Ectodermal cell (in vitro differentiated cells): ENCODE data around the gene TNK1.

Experiments
- H3K27ac ChIP-seq: 2 replicates; pipeline ENCODE4 v1.7.0; 2013; ENCODE audit warnings: mild to moderate bottlenecking, low read depth, low read length; ENCODE audit not compliant: insufficient read depth, poor library complexity, severe bottlenecking
- H3K27me3 ChIP-seq: 2 replicates; pipeline ENCODE4 v1.7.0; 2013; ENCODE audit warnings: mild to moderate bottlenecking, low read length; ENCODE audit not compliant: insufficient read depth, control insufficient read depth, poor library complexity, severe bottlenecking
- H3K36me3 ChIP-seq: one replicate; pipeline ENCODE4 v1.7.0; 2013; ENCODE audit warnings: low read length; ENCODE audit not compliant: control insufficient read depth, insufficient read depth
- H3K4me1 ChIP-seq: one replicate; pipeline ENCODE4 v1.7.0; 2013; ENCODE audit warnings: low read length; ENCODE audit not compliant: control insufficient read depth, insufficient read depth
- H3K4me3 ChIP-seq: 2 replicates; pipeline ENCODE4 v1.7.0; 2013; ENCODE audit warnings: low read depth, low read length, control low read depth; ENCODE audit not compliant: insufficient read depth
- H3K9me3 ChIP-seq: 2 replicates; pipeline ENCODE4 v1.7.0; 2013; ENCODE audit warnings: mild to moderate bottlenecking, low read length, moderate library complexity; ENCODE audit not compliant: control insufficient read depth
- WGBS, 2 experiments: methylation state at CpG; one replicate each; pipeline ENCODE4 v1.1.7; 2013; ENCODE audit warnings: missing lambda C conversion rate in 2 of 2; 5-methylcytosine and 5-hydroxymethylcytosine counted together

The TNK1 gene

DNA sequence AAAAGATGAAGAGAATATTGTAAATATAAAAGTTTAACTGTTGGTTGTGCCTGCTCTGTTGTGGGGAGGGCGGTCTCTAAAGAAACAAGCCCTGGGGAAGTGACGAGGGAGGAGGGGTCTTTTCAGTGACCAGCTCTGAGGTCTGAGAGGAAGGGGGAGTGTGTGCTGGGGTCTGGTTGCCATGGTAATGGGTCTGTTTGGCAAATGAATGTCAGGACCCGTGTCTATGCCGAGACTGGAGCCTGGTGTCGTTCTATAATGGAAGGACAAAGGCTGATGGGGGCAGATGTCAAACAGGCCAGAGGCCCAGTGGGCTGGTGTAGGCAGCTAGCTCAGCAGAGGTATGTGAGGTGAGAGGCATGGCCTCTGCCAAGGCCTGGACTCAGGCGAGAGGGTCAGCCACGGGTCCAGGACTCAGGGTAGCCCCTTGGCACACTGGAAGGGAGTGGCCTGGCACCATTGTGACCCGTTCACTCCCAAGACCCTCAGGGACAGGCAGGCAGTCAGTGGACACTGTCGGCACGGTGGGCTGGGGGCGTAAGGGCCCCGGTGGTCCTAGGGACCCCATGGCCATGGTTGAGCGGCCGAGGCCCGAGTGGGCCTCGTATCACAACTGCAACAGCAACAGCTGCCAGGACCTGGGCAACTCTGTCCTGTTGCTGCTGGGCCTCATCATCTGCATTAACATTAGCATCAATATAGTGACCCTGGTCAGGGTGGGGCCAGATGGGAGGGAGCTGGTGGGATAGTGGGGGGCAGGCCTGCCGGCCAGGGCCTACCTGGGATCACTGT, 39.1 kb downstream of the TNK1 start, which contains the start of gene SPEM1:
Gene SPEM1, plus strand, starts transcription at position 506 of the 792 bp plus-strand sequence. Its CDS starts 61 bp downstream, at position 567.
- no peaks in the 10 kb centered on the region for H3K9me3 ChIP-seq
- 72 to 80% methylated on average over 17 of the region's 17 CpGs for WGBS, 2 experiments
- H3K4me3 ChIP-seq = no peak within 1 kb of the TSS
- no peaks in the 10 kb centered on the region for H3K27me3 ChIP-seq
- H3K27ac ChIP-seq = peak within 1 kb of the TSS; percentile 89
- peaks cover 30% of the 10 kb centered on the region for H3K4me1 ChIP-seq
- H3K36me3 ChIP-seq = peaks cover 9% of the 10 kb centered on the region

DNA sequence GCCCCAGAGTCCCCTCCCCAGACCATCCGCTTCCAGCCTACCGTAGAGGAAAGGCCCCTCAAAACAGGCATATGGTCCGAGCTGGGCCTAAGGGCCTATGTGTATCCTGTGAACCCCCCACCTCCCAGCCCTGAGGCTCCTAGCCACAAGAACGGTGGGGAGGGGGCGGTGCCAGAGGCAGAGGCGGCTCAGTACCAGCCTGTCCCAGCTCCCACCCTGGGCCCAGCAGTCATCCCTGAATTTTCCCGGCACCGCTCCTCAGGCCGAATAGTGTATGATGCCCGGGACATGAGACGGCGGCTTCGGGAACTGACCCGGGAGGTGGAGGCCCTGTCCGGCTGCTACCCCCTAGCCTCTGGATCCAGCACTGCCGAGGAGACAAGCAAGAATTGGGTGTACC, 40.3 kb downstream of the TNK1 start:
- WGBS, 2 experiments = 92 to 94% methylated on average over 16 of the region's 16 CpGs
- Histone ChIP-seq H3K4me1 (peaks cover 30% of the 10 kb centered on the region), H3K36me3 (no peaks in the 10 kb centered on the region), H3K4me3 (no peak overlapping the region), H3K9me3 (no peaks in the 10 kb centered on the region), H3K27ac (no peak overlapping the region), H3K27me3 (no peaks in the 10 kb centered on the region)

DNA sequence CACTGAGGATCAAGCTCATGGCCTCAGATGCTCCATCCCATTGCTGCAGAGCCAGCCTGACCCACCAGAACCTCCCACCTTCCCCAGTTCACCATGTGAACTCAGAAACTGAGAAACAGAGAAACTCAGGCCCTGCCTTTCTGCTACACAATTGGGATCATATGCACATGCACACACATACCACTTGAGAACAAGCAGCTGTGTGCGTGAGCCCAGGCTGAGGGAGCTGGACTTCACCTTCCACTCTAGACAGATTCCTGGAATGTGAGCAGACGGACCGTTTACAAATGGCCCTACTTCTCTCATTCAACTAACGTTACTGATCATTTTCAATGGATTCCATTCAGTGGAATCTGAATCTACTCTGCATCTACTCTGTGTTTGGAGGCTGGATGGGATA, 42.8 kb downstream of the TNK1 start:
- peaks cover 22% of the 10 kb centered on the region for H3K4me1 ChIP-seq
- H3K27me3 ChIP-seq = no peaks in the 10 kb centered on the region
- H3K36me3 ChIP-seq = no peaks in the 10 kb centered on the region
- no peak overlapping the region for H3K4me3 ChIP-seq
- H3K27ac ChIP-seq = no peak overlapping the region
- H3K9me3 ChIP-seq = no peaks in the 10 kb centered on the region
- WGBS, 2 experiments = 92 to 96% methylated on average over 4 of the region's 4 CpGs

DNA sequence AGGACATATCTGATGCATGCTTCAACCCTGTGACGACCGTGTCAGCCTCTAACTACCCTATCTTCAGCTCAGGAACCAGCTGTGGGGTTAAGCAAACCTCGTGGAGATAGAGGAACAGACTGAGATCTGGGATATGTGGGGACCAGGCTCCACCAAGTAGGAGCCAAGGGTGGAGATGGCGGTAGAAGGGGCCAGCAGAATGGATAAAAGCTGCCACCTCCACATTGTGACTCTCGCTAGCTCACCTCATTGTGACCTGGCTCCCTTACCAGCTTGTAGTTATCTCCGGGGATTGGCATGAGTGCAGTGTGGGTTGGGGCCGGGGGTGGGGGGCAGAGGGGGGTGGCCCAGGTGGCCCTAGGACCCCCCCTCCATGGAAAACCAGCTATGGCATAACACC, 44.4 kb downstream of the TNK1 start, which contains the start of gene SPEM2:
Gene SPEM2, plus strand, starts transcription at position 301 of the 400 bp plus-strand sequence. Its CDS starts 73 bp downstream, at position 374.
- Histone ChIP-seq H3K27ac (no peak within 1 kb of the TSS), H3K4me1 (peaks cover 8% of the 10 kb centered on the region), H3K36me3 (no peaks in the 10 kb centered on the region), H3K4me3 (no peak within 1 kb of the TSS), H3K9me3 (no peaks in the 10 kb centered on the region), H3K27me3 (no peaks in the 10 kb centered on the region)
- 93 to 96% methylated on average over 7 of the region's 7 CpGs for WGBS, 2 experiments

DNA sequence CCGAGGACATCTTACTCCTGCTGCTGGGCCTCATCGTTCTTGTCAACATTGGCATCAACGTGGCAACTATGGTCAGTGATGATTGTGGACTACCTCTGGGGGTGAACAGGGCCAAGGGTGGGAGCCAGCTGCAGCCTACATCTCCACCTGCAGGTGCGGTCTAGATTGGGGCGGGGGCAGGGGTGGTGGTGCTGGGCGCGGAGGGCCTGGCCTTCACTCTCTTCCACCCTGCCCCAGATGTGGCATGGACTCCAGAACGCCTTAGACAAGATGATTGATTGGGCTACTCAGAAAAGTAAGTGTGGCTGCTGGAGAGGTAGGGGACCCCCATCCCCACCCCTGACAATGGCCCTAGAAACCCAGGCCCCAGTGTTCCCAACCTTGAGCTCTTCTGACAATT, 44.9 kb downstream of the TNK1 start:
- Histone ChIP-seq H3K4me1 (peaks cover 3% of the 10 kb centered on the region), H3K4me3 (no peak overlapping the region), H3K36me3 (no peaks in the 10 kb centered on the region), H3K9me3 (no peaks in the 10 kb centered on the region), H3K27ac (no peak overlapping the region), H3K27me3 (no peaks in the 10 kb centered on the region)
- 87 to 89% methylated on average over 8 of the region's 8 CpGs for WGBS, 2 experiments

DNA sequence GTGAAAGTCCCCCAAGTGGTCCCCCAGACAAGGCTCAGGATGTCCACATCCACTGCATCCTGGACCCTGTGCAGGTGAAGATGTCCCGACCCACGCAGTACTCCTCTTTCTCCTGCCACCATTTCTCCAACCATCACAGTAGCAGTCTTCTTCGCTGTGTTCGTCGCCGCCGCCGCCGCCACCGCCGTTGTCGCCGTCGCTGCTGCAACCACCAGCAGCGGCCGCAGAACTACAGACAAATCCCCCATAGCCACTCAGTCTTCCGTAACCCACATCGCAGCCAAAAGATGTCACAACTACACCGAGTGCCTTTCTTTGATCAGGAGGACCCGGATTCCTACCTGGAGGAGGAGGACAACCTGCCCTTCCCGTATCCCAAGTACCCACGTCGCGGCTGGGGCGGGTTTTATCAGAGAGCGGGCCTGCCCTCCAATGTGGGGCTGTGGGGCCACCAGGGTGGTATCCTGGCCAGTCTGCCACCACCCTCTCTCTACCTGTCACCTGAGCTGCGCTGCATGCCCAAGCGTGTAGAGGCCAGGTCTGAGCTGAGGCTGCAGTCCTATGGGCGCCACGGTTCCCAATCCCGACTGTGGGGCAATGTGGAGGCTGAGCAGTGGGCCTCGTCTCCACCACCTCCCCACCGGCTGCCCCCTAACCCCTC, 45.4 kb downstream of the TNK1 start:
- H3K4me3 ChIP-seq = no peak overlapping the region
- H3K9me3 ChIP-seq = no peaks in the 10 kb centered on the region
- WGBS, 2 experiments = 94 to 95% methylated on average over 33 of the region's 33 CpGs
- no peaks in the 10 kb centered on the region for H3K27me3 ChIP-seq
- no peaks in the 10 kb centered on the region for H3K4me1 ChIP-seq
- H3K27ac ChIP-seq = no peak overlapping the region
- no peaks in the 10 kb centered on the region for H3K36me3 ChIP-seq

DNA sequence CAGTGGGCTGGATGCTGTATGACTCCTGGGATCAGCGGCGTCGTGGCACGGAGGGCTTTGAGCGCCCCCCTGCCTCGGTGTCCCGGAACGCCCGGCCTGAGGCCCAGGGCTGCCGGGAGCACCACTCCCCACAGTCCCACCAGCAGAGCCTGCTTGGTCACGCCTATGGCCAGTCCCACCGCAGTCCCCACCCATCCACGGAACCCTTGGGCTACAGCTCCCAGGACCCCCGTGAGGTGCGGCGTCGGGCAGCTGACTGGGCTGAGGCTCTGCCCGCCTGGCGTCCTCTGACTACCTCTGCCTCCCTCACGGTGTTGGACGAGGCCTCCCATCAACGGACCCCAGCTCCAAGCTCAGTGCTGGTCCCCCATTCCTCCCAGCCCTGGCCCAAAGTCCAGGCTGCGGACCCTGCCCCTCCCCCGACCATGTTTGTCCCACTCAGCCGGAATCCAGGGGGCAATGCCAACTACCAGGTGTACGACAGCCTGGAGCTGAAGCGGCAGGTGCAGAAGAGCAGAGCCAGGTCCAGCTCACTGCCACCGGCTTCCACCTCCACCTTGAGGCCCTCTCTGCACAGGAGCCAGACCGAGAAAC, 46.1 kb downstream of the TNK1 start:
- no peaks in the 10 kb centered on the region for H3K4me1 ChIP-seq
- no peaks in the 10 kb centered on the region for H3K36me3 ChIP-seq
- H3K27me3 ChIP-seq = no peaks in the 10 kb centered on the region
- 93 to 94% methylated on average over 29 of the region's 29 CpGs for WGBS, 2 experiments
- no peaks in the 10 kb centered on the region for H3K9me3 ChIP-seq
- H3K4me3 ChIP-seq = no peak overlapping the region
- H3K27ac ChIP-seq = no peak overlapping the region

DNA sequence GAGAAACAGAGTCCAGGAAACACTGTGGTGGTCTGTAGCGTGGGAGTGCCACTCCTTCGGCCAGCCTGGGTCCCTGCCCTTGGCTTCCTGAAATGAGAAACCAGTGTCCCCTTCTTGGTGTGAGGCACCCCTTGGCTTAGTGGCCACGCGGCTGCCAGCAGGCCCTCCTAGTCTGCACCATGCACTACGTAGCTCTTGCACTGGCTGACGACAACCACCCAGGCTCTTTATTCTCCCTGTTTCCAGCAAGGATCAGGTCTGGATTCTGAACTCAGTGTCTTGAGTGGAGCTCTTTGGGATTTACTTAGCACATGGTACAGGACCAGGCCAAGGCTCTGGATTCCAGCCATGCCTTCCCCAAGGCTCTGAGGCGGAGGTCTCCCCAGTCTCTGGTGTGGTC, 46.7 kb downstream of the TNK1 start:
- H3K9me3 ChIP-seq = no peaks in the 10 kb centered on the region
- WGBS, 2 experiments = 90 to 91% methylated on average over 7 of the region's 7 CpGs
- no peaks in the 10 kb centered on the region for H3K36me3 ChIP-seq
- no peak overlapping the region for H3K4me3 ChIP-seq
- H3K4me1 ChIP-seq = no peaks in the 10 kb centered on the region
- H3K27ac ChIP-seq = no peak overlapping the region
- H3K27me3 ChIP-seq = no peaks in the 10 kb centered on the region

DNA sequence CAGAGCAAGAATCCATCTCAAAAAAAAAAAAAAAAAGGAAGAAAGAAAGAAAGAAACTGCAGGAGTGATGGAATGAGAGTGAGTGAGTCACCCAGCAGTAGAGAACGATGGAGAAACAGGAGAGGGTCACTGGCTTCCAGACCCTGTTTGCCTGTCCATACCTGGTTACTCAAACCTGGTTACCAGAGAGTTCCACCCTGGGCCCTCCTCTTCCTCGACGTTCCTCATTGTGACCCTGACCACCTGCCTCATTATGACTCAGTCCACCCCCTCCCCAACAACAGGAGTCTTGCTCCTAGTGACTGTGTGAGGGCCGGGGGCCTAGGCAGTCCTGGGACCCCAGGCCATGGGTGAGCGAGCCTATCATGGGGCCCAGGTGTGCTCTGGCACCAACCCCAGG, 47.7 kb downstream of the TNK1 start, which contains the start of gene SPEM3:
Gene SPEM3, plus strand, starts transcription at position 301 of the 400 bp plus-strand sequence. Its CDS starts 46 bp downstream, at position 347.
- no peaks in the 10 kb centered on the region for H3K4me1 ChIP-seq
- WGBS, 2 experiments = 74 to 77% methylated on average over 5 of the region's 5 CpGs
- H3K27ac ChIP-seq = no peak within 1 kb of the TSS
- H3K4me3 ChIP-seq = no peak within 1 kb of the TSS
- no peaks in the 10 kb centered on the region for H3K36me3 ChIP-seq
- no peaks in the 10 kb centered on the region for H3K27me3 ChIP-seq
- H3K9me3 ChIP-seq = no peaks in the 10 kb centered on the region

DNA sequence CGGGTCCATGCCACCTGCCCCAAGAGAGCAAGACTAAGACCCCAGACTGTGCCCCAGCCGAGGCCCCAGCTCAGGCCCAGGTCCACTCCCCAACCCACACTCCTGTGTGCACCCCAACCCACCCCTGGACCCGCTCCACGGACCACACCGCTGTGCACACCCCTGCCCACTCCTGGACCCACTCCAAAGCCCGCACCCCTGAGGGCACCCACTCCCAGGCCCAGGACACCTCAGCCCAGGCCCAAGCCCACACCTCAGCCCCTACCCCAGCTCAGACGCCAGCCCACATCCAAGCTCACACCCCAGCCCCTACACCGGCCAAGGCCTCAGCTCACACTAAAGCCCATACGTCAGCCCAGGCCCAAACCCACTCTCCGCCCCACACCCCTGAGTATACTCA, 48.8 kb downstream of the TNK1 start:
- Histone ChIP-seq H3K4me3 (no peak overlapping the region), H3K27ac (no peak overlapping the region), H3K9me3 (no peaks in the 10 kb centered on the region), H3K4me1 (no peaks in the 10 kb centered on the region), H3K27me3 (no peaks in the 10 kb centered on the region), H3K36me3 (no peaks in the 10 kb centered on the region)
- 91% methylated on average over 10 of the region's 10 CpGs for WGBS, 2 experiments
